ENCODE results near the gene GRAP2. TPM values are rescaled to one million over a fixed set of nuclear protein-coding genes. Genes with fewer than 3 reads are reported as not detected.

GRAP2 gene
- polyA plus RNA-seq, 1 donor (not counting 4 experiments of a cell fraction or from before 2014, with no cell fraction given), result not detected

GRCh38 chr22:39965748-39966147 lies 64.9 kb downstream of the GRAP2 start:
- dilution Hi-C loops (cut with MboI; ENCODE audit: extremely low pct_ligation_motif_present, low sequenced_read_pairs), result no loop called here
- Histone ChIP-seq H3K9me1 (ENCODE audit: control insufficient read depth, extremely low read depth, insufficient read depth, low read length) (no peaks in the 10 kb centered on the region), H3K36me3 (ENCODE audit: control insufficient read depth in 2 of 2, extremely low read depth in 1 of 2, insufficient read depth in 2 of 2, low read length in 2 of 2) (no peaks in the 10 kb centered on the region), H4K20me1 (ENCODE audit: control insufficient read depth, extremely low read depth, insufficient read depth, low read length) (no peaks in the 10 kb centered on the region), H3K79me2 (ENCODE audit: control insufficient read depth, insufficient read depth, low read length) (no peaks in the 10 kb centered on the region), H2AFZ (ENCODE audit: control insufficient read depth, low read length) (no peak overlapping the region), H3K9me3 (ENCODE audit: control insufficient read depth, low read depth, low read length) (no peaks in the 10 kb centered on the region), H3K9ac (ENCODE audit: control insufficient read depth, extremely low read depth, insufficient read depth, low read length) (no peak overlapping the region), H3K27ac (ENCODE audit: control insufficient read depth, insufficient read depth, low read length) (no peak overlapping the region), H3K4me3 (ENCODE audit: control insufficient read depth in 2 of 3, extremely low read depth in 1 of 3, insufficient read depth in 2 of 3, low read depth in 1 of 3, low read length in 3 of 3) (no peak overlapping the region), H3K27me3 (ENCODE audit: control insufficient read depth, extremely low read depth, insufficient read depth, low read length) (no peaks in the 10 kb centered on the region), H3K4me2 (ENCODE audit: control insufficient read depth, extremely low read depth, insufficient read depth, low read depth, low read length) (no peak overlapping the region), H3K4me1 (ENCODE audit: control insufficient read depth, extremely low read depth, insufficient read depth, low read length) (no peaks in the 10 kb centered on the region)
- TF ChIP-seq EZH2 (IDR thresholded peaks at IDR 0.05; ENCODE audit: low read length), result no peak
- no peak for TF ChIP-seq CTCF (optimal IDR thresholded peaks at IDR 0.05 in 1 of 3, IDR thresholded peaks at IDR 0.05 in 1 of 3, conservative IDR thresholded peaks at IDR 0.05 in 1 of 3; ENCODE audit: extremely low read depth in 1 of 3, insufficient read depth in 2 of 3, low read length in 3 of 3)
- no peak for DNase-seq (ENCODE audit: low read depth, low spot score)
- FAIRE-seq, result no peak

GRCh38 chr22:39966470-39966869 lies 65.6 kb downstream of the GRAP2 start:
- H3K9me1 ChIP-seq (ENCODE audit: control insufficient read depth, extremely low read depth, insufficient read depth, low read length), result no peaks in the 10 kb centered on the region
- no peaks in the 10 kb centered on the region for H3K9me3 ChIP-seq (ENCODE audit: control insufficient read depth, low read depth, low read length)
- H4K20me1 ChIP-seq (ENCODE audit: control insufficient read depth, extremely low read depth, insufficient read depth, low read length), result no peaks in the 10 kb centered on the region
- no peaks in the 10 kb centered on the region for H3K36me3 ChIP-seq (ENCODE audit: control insufficient read depth in 2 of 2, extremely low read depth in 1 of 2, insufficient read depth in 2 of 2, low read length in 2 of 2)
- H3K79me2 ChIP-seq (ENCODE audit: control insufficient read depth, insufficient read depth, low read length), result no peaks in the 10 kb centered on the region
- H3K4me1 ChIP-seq (ENCODE audit: control insufficient read depth, extremely low read depth, insufficient read depth, low read length), result no peaks in the 10 kb centered on the region
- peaks cover 6% of the 10 kb centered on the region for H3K27me3 ChIP-seq (ENCODE audit: control insufficient read depth, extremely low read depth, insufficient read depth, low read length)
- no peak for TF ChIP-seq CTCF (optimal IDR thresholded peaks at IDR 0.05 in 1 of 3, IDR thresholded peaks at IDR 0.05 in 1 of 3, conservative IDR thresholded peaks at IDR 0.05 in 1 of 3; ENCODE audit: extremely low read depth in 1 of 3, insufficient read depth in 2 of 3, low read length in 3 of 3)
- no peak for TF ChIP-seq EZH2 (IDR thresholded peaks at IDR 0.05; ENCODE audit: low read length)
- H3K9ac ChIP-seq (ENCODE audit: control insufficient read depth, extremely low read depth, insufficient read depth, low read length), result no peak overlapping the region
- dilution Hi-C loops (cut with MboI; ENCODE audit: extremely low pct_ligation_motif_present, low sequenced_read_pairs), result no loop called here
- DNase-seq (ENCODE audit: low read depth, low spot score) (no peak), FAIRE-seq (no peak)
- H2AFZ ChIP-seq (ENCODE audit: control insufficient read depth, low read length), result no peak overlapping the region
- no peak overlapping the region for H3K4me2 ChIP-seq (ENCODE audit: control insufficient read depth, extremely low read depth, insufficient read depth, low read depth, low read length)
- H3K27ac ChIP-seq (ENCODE audit: control insufficient read depth, insufficient read depth, low read length), result no peak overlapping the region
- no peak overlapping the region for H3K4me3 ChIP-seq (ENCODE audit: control insufficient read depth in 2 of 3, extremely low read depth in 1 of 3, insufficient read depth in 2 of 3, low read depth in 1 of 3, low read length in 3 of 3)

All from keratinocyte (primary cell).